NOMO-1 treated with dmso at 0.1 percent for 144 hours (cell line): Measurements from ENCODE around the gene MTPN.

Experiments
- DNase-seq: peaks from one replicate; lab custom pipeline; 2025; ENCODE audit not compliant: unreplicated experiment; lab: John Stamatoyannopoulos, UW

Gene MTPN

GRCh38 chr7:135977007-135977741 lies at the start of gene MTPN:
Gene MTPN (minus strand): TSS chr7:135977359. CDS start chr7:135977100, 259 bp downstream.
- peak; percentile 80 for DNase-seq

GRCh38 chr7:136026209-136026608 lies 49.0 kb upstream of the MTPN start:
- no peak for DNase-seq

- DNase-seq = no peak
Measured at GRCh38 chr7:136023134-136023869, 46.1 kb upstream of the MTPN start.

GRCh38 chr7:136020556-136020955 lies 43.4 kb upstream of the MTPN start:
- no peak for DNase-seq

- no peak for DNase-seq
Measured at GRCh38 chr7:136018104-136018503, 40.9 kb upstream of the MTPN start.

GRCh38 chr7:136016649-136017395 lies 39.7 kb upstream of the MTPN start:
- DNase-seq = no peak

GRCh38 chr7:136015638-136016037 lies 38.5 kb upstream of the MTPN start:
- no peak for DNase-seq

- DNase-seq = no peak
Measured at GRCh38 chr7:136014659-136015058, 37.5 kb upstream of the MTPN start.

- no peak for DNase-seq
Measured at GRCh38 chr7:136012238-136012637, 35.1 kb upstream of the MTPN start.

- DNase-seq = no peak
Measured at GRCh38 chr7:136009488-136010079, 32.4 kb upstream of the MTPN start.

- no peak for DNase-seq
Measured at GRCh38 chr7:136006208-136006607, 29.0 kb upstream of the MTPN start.

- DNase-seq = no peak
Measured at GRCh38 chr7:136004083-136004482, 26.9 kb upstream of the MTPN start.

GRCh38 chr7:136002802-136003201 lies 25.6 kb upstream of the MTPN start:
- no peak for DNase-seq

GRCh38 chr7:136000288-136000913 lies 23.2 kb upstream of the MTPN start:
- DNase-seq = no peak

GRCh38 chr7:135998081-135998480 lies 20.9 kb upstream of the MTPN start:
- no peak for DNase-seq

GRCh38 chr7:135995748-135996147 lies 18.6 kb upstream of the MTPN start:
- DNase-seq = no peak

- DNase-seq = no peak
Measured at GRCh38 chr7:135994466-135995205, 17.5 kb upstream of the MTPN start.

GRCh38 chr7:135993950-135994349 lies 16.8 kb upstream of the MTPN start:
- no peak for DNase-seq

- DNase-seq = no peak
Measured at GRCh38 chr7:135991906-135992305, 14.7 kb upstream of the MTPN start.

- DNase-seq = no peak
Measured at GRCh38 chr7:135991322-135991721, 14.2 kb upstream of the MTPN start.
